ENCODE measurements around the gene FAM81A.

DNA sequence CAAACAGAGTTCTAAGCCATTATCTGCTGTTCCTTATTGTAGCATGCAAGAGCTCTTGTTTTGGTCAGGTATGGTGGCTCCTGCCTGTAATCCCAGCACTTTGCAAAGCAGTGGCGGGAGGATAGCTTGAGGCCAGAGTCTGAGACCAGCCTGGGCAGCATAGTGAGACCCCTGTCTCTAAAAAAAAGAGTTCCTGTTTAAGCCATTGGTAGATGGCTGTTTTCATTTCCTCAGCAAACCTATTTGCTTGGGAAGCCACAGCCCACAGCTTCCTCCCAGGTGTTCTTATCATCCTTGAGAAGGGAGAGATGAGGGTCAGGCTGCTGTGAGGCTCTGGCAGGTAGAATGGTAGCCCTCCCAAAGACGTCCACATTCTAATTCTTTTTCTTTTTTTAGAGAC is 24.4 kb upstream of the FAM81A start:
- TF ChIP-seq, protein P1, sequence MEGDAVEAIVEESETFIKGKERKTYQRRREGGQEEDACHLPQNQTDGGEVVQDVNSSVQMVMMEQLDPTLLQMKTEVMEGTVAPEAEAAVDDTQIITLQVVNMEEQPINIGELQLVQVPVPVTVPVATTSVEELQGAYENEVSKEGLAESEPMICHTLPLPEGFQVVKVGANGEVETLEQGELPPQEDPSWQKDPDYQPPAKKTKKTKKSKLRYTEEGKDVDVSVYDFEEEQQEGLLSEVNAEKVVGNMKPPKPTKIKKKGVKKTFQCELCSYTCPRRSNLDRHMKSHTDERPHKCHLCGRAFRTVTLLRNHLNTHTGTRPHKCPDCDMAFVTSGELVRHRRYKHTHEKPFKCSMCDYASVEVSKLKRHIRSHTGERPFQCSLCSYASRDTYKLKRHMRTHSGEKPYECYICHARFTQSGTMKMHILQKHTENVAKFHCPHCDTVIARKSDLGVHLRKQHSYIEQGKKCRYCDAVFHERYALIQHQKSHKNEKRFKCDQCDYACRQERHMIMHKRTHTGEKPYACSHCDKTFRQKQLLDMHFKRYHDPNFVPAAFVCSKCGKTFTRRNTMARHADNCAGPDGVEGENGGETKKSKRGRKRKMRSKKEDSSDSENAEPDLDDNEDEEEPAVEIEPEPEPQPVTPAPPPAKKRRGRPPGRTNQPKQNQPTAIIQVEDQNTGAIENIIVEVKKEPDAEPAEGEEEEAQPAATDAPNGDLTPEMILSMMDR (IDR thresholded peaks at IDR 0.05 in 8 of 11, conservative IDR thresholded peaks at IDR 0.05 in 3 of 11), result no peak
- no peak for TF ChIP-seq POLR2AphosphoS5 (IDR thresholded peaks at IDR 0.05)
- no peak for TF ChIP-seq POLR2A (IDR thresholded peaks at IDR 0.05)
